BLaER1 treated with 17β-estradiol and CSF1 and Interleukin-3, amounts not matched to agents 10 nM and 100 nM (cell line): Measurements from ENCODE around the gene PCOLCE2.

Experiments
- H3K27ac ChIP-seq, 11 experiments: shearing (Covaris generic); formaldehyde crosslinking; 2 replicates each; pipeline ENCODE4 v1.8.1; 2022
- H3K27me3 ChIP-seq, 11 experiments: shearing (Covaris generic); formaldehyde crosslinking; 2 replicates each; pipeline ENCODE4 v1.8.1; 2022
- H3K36me3 ChIP-seq, 11 experiments: shearing (Covaris generic); formaldehyde crosslinking; 2 replicates each; pipeline ENCODE4 v1.8.1; 2022
- H3K4me1 ChIP-seq, 10 experiments: shearing (Covaris generic); formaldehyde crosslinking; 2 replicates each; pipeline ENCODE4 v1.8.1; 2022
- H3K4me2 ChIP-seq, 11 experiments: shearing (Covaris generic); formaldehyde crosslinking; 2 replicates each; pipeline ENCODE4 v1.8.1; 2022
- H3K4me3 ChIP-seq, 10 experiments: shearing (Covaris generic); formaldehyde crosslinking; 2 replicates each; pipeline ENCODE4 v1.8.1; 2022
- H3K9ac ChIP-seq, 11 experiments: shearing (Covaris generic); formaldehyde crosslinking; 2 replicates each; pipeline ENCODE4 v1.8.1; 2022
- H3K9me3 ChIP-seq, 11 experiments: shearing (Covaris generic); formaldehyde crosslinking; replicated peaks in 1 of 11; 2 replicates each; pipeline ENCODE4 v1.8.1; 2022
- H4K20me1 ChIP-seq, 11 experiments: shearing (Covaris generic); formaldehyde crosslinking; 2 replicates each; pipeline ENCODE4 v1.8.1; 2022
- Cebpa-rat ChIP-seq, 11 experiments: shearing (Covaris generic); IDR thresholded peaks; 2 replicates each; pipeline ENCODE4 v1.8.1; 2022

The PCOLCE2 gene

DNA sequence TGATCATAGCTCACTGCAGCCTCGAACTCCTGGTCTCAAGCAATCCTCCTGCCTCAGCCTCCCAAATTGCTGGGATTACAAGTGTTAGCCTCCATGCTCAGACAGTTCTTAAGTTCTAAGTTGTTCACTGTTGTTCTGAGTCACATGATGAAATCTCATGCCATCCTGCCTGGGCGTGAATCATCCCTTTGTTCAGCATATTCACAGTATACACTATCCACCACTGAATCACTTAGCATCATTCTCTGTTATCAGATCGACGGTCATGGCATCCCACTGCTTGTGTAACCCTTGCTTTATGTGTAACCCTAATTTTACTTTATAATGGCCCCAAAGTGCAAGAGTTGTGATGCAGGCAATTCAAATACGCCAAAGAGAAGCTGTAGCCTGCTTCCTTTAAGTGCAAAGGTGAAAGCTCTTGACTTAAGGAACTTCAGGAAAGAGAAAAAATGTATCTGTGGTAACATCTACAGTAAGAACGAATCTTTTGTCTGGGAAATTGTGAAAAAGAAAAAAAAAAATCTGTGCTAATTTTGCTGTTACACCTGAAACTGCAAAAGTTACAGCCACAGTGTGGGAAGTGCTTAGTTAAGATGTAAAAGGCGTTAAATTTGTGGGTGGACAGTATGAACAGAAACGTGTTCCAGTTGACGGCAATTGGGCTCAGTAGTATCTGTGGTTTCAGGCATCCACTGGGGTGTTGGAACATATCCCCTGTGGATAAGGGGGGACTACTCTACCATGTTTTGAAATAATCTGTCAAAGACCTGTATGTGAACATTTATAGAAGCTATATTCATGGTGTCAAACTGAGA is 80.6 kb downstream of the PCOLCE2 start:
- no peak overlapping the region for H3K4me2 ChIP-seq

DNA sequence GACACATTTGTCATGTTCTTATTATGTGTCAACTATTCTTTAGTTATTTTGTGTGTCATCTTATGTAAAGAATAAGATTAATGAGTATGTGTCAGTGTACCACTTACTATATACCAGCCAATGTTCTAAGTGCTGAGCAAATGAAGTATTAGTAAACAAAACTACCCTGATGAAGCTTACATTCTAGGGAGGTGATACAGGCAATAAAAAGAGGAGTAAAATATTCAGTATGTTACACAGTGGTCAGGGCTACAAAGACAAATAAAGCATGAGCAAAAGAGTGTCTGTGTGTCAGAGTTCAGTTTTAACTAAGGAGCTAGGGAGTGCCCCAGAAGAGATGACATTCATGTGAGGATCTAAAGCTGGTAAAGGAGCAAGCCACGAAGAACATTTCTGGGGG is 86.0 kb downstream of the PCOLCE2 start:
- H3K9ac ChIP-seq, result no peak overlapping the region
- H4K20me1 ChIP-seq, result no peaks in the 10 kb centered on the region
- H3K4me2 ChIP-seq, result no peak overlapping the region
- TF ChIP-seq Cebpa-rat (IDR thresholded peaks at IDR 0.05), result no peak
- no peaks in the 10 kb centered on the region for H3K4me1 ChIP-seq
- no peaks in the 10 kb centered on the region for H3K27me3 ChIP-seq
- H3K36me3 ChIP-seq, result peaks cover 0 to 5% (median 0%) of the 10 kb centered on the region in 11 experiments; a peak in 1 of 22 replicates
- no peak overlapping the region for H3K4me3 ChIP-seq
- no peaks in the 10 kb centered on the region for H3K9me3 ChIP-seq
- H3K27ac ChIP-seq, result no peak overlapping the region

More for the DNA sequence above, 80.6 kb downstream of the PCOLCE2 start:
- H3K9me3 ChIP-seq, result no peaks in the 10 kb centered on the region
- H3K4me3 ChIP-seq, result no peak overlapping the region
- no peaks in the 10 kb centered on the region for H4K20me1 ChIP-seq
- TF ChIP-seq Cebpa-rat (IDR thresholded peaks at IDR 0.05), result no peak
- H3K9ac ChIP-seq, result no peak overlapping the region
- H3K27ac ChIP-seq, result no peak overlapping the region
- no peaks in the 10 kb centered on the region for H3K4me1 ChIP-seq
- peaks cover 0 to 5% (median 0%) of the 10 kb centered on the region in 11 experiments; a peak in 1 of 22 replicates for H3K36me3 ChIP-seq
- H3K27me3 ChIP-seq, result no peaks in the 10 kb centered on the region

DNA sequence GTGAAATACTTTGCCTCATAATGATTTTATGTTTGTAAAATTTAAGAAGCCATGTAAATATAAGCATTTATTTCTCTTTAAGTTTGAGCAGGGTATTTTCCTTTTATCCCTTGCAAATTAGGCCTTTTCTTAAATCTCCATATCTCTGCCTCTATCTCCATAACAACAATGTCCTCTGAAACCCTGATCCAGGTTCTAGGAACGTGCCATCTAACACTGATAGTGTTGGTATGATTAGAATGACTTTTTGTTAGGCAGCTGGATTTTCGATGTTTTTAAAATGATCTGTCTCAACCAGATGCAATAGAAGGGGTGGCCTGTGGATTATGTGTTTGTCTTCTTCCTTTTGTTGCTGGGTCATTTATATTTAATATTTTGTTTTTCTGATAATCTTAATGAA is 87.1 kb downstream of the PCOLCE2 start:
- Histone ChIP-seq H3K4me2 (no peak overlapping the region), H4K20me1 (no peaks in the 10 kb centered on the region), H3K9me3 (no peaks in the 10 kb centered on the region), H3K4me3 (no peak overlapping the region), H3K27ac (no peak overlapping the region), H3K9ac (no peak overlapping the region), H3K4me1 (no peaks in the 10 kb centered on the region), H3K36me3 (peaks cover 0 to 5% (median 0%) of the 10 kb centered on the region in 11 experiments; a peak in 1 of 22 replicates), H3K27me3 (no peaks in the 10 kb centered on the region)
- no peak for TF ChIP-seq Cebpa-rat (IDR thresholded peaks at IDR 0.05)

DNA sequence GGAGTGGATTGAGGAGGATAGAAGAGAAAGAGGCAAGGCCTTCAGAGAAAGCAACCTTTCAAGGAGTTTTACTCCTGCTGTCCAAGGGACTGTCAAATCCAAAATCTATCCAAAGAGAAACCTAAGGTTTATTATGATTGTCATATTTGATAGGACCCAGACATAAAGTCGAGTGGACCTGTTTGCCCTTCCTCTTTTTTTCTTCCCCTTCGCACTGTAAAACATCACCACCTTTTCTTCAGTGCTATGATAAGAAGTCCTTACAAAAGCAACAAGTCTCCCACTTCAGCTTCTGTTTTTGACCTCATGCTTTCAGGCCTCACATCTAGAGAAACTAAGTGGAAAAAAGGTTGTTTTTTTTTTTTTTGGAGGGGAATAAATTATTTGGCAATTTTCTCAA is 92.1 kb downstream of the PCOLCE2 start:
- H3K9me3 ChIP-seq, result no peaks in the 10 kb centered on the region
- H4K20me1 ChIP-seq, result no peaks in the 10 kb centered on the region
- no peaks in the 10 kb centered on the region for H3K4me1 ChIP-seq
- no peak overlapping the region for H3K4me3 ChIP-seq
- no peaks in the 10 kb centered on the region for H3K36me3 ChIP-seq
- H3K27ac ChIP-seq, result no peak overlapping the region
- no peaks in the 10 kb centered on the region for H3K27me3 ChIP-seq
- no peak overlapping the region for H3K4me2 ChIP-seq
- TF ChIP-seq Cebpa-rat (IDR thresholded peaks at IDR 0.05), result no peak
- no peak overlapping the region for H3K9ac ChIP-seq

DNA sequence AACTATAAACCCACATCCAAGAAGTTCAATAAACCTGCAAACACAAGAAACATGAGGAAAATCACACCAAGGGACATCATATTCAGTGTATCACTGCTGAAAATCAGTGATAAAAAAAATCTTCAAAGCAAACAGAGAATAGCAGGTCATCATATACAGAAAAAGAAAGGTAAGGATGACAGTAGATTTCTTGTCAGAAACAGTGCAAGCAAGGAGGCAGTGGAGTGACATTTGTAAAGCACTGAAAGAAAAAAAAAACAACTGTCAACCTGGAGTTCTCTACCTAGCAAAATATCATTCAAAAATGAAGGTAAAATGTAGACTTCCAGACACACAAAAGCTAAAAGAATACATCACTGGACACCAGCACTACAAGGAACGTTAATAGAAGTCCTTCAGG is 93.6 kb downstream of the PCOLCE2 start:
- no peak for TF ChIP-seq Cebpa-rat (IDR thresholded peaks at IDR 0.05)
- no peaks in the 10 kb centered on the region for H3K9me3 ChIP-seq

DNA sequence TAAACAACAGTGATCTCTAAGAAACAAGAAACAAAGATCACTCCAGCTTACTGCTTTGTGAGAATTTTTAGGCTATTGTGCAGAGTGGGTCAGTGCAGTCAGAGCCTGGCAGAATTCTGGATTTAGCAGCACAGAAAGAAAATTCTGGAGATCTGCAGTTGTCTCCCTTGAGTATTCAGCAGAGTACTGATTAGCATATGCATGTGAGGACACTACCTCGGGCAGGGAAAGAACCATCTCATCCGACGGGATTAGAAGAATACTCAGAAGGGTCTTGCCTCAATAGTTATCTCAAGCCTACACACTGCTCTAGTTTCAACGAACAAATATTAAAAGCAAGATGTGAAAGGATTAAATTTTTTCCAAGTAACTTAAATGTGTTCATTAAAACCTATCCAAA is 94.4 kb downstream of the PCOLCE2 start:
- Histone ChIP-seq H3K27ac (no peak overlapping the region), H3K4me2 (no peak overlapping the region)

More for the DNA sequence above, 93.6 kb downstream of the PCOLCE2 start:
- H3K27ac ChIP-seq, result no peak overlapping the region
- no peak overlapping the region for H3K9ac ChIP-seq
- H3K36me3 ChIP-seq, result no peaks in the 10 kb centered on the region
- no peak overlapping the region for H3K4me3 ChIP-seq
- no peaks in the 10 kb centered on the region for H3K4me1 ChIP-seq
- no peak overlapping the region for H3K4me2 ChIP-seq
- no peaks in the 10 kb centered on the region for H4K20me1 ChIP-seq
- H3K27me3 ChIP-seq, result no peaks in the 10 kb centered on the region

DNA sequence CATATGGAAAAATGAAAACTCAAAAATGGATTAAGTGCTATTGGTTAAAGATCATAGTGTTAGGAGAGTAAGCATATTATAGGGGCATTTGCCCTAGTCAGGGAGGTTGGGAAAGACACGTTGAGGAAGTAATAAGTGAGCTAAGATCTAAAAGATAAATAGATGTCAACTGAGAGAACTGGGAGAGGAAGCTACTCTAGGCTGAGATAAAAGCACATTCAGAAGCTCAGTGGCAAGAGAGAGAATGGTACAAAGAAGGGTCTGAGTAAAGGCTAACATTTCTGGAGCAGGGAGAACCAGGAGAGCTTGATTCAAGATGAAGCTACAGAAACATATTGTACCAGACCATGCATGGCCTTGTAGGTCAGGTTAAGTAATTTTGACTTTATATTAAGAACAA is 101.2 kb downstream of the PCOLCE2 start:
- H3K9ac ChIP-seq, result no peak overlapping the region
- no peaks in the 10 kb centered on the region for H4K20me1 ChIP-seq
- TF ChIP-seq Cebpa-rat (IDR thresholded peaks at IDR 0.05), result no peak
- no peaks in the 10 kb centered on the region for H3K27me3 ChIP-seq
- no peak overlapping the region for H3K27ac ChIP-seq
- H3K4me3 ChIP-seq, result no peak overlapping the region
- H3K36me3 ChIP-seq, result no peaks in the 10 kb centered on the region
- H3K9me3 ChIP-seq, result no peaks in the 10 kb centered on the region
- no peak overlapping the region for H3K4me2 ChIP-seq
- no peaks in the 10 kb centered on the region for H3K4me1 ChIP-seq

More for the DNA sequence above, 94.4 kb downstream of the PCOLCE2 start:
- no peak overlapping the region for H3K4me3 ChIP-seq
- no peak for TF ChIP-seq Cebpa-rat (IDR thresholded peaks at IDR 0.05)
- no peaks in the 10 kb centered on the region for H3K4me1 ChIP-seq
- H3K27me3 ChIP-seq, result no peaks in the 10 kb centered on the region
- H3K9me3 ChIP-seq, result no peaks in the 10 kb centered on the region
- H4K20me1 ChIP-seq, result no peaks in the 10 kb centered on the region
- H3K9ac ChIP-seq, result no peak overlapping the region
- no peaks in the 10 kb centered on the region for H3K36me3 ChIP-seq

DNA sequence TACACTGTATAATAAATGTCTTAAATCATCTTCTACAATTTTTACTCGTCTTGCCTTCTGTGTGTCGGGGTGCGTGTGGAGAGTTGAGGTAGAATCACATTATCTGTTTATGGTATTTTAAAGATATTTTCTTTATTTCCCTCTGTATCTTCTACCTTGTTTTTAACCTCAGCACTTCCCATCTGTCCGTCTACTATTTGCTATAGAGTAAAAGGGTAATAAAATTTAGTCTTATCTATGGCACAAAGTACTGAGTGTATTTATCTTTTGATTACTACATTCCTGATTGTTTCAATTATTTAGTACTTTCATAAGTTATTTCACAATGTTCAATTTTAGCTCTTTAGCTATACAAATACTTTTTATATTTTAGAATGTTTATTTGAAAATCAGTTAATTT is 102.9 kb downstream of the PCOLCE2 start:
- Histone ChIP-seq H3K36me3 (no peaks in the 10 kb centered on the region), H3K4me3 (no peak overlapping the region), H3K9me3 (no peaks in the 10 kb centered on the region), H3K4me2 (no peak overlapping the region), H3K27me3 (no peaks in the 10 kb centered on the region), H3K27ac (no peak overlapping the region), H3K9ac (no peak overlapping the region), H3K4me1 (no peaks in the 10 kb centered on the region), H4K20me1 (no peaks in the 10 kb centered on the region)
- no peak for TF ChIP-seq Cebpa-rat (IDR thresholded peaks at IDR 0.05)

DNA sequence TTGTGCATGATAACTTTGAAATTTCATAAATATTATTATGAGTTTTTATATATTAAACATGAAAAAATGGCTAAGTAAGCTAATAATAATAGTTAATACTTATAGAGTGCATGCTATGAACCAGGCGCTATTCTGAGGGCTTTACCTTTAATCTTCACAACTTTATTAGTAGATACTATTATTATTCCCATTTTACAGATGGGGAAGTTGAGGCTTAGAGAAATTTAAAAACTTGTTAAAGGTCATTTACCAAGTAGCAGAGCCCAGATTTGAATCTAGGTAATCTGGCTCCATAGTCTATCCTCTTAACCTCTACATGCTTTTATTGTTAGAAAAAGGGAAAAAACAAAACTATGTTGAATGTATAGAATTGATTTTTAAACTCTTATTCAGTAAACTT is 104.7 kb downstream of the PCOLCE2 start:
- Histone ChIP-seq H3K4me3 (no peak overlapping the region), H3K9me3 (no peaks in the 10 kb centered on the region), H3K27ac (no peak overlapping the region), H3K36me3 (no peaks in the 10 kb centered on the region), H3K4me1 (no peaks in the 10 kb centered on the region), H3K27me3 (no peaks in the 10 kb centered on the region), H4K20me1 (no peaks in the 10 kb centered on the region), H3K9ac (no peak overlapping the region), H3K4me2 (no peak overlapping the region)
- no peak for TF ChIP-seq Cebpa-rat (IDR thresholded peaks at IDR 0.05)

DNA sequence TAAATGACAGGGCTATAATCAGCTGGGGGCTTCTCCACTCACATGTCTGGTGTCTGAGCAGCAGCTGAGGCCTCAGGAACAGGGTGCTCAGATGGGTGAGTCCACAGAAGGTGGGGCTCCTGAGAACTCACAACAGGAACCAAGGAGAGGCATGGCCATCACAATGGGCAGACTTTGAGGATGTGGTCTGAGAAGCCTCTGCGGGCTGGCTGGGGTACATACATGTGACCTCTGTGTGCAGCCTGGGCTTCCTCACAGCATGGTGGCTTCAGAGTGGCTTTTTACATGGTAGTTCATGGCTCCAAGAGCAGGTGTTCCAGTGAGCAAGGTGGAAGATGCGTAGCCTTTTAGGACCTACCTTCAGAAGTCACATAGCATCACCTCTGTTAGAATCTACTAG is 106.3 kb downstream of the PCOLCE2 start:
- H3K4me2 ChIP-seq, result no peak overlapping the region
- no peaks in the 10 kb centered on the region for H4K20me1 ChIP-seq
- no peak overlapping the region for H3K9ac ChIP-seq
- no peaks in the 10 kb centered on the region for H3K9me3 ChIP-seq
- H3K4me1 ChIP-seq, result no peaks in the 10 kb centered on the region
- H3K4me3 ChIP-seq, result no peak overlapping the region
- no peaks in the 10 kb centered on the region for H3K36me3 ChIP-seq
- H3K27me3 ChIP-seq, result no peaks in the 10 kb centered on the region
- H3K27ac ChIP-seq, result no peak overlapping the region
- no peak for TF ChIP-seq Cebpa-rat (IDR thresholded peaks at IDR 0.05)
